IMR-90 (cell line): ENCODE measurements around the gene USP40.

ENCODE experiments used
- MXI1 ChIP-seq: IDR thresholded peaks from 2 replicates; pipeline ENCODE4 v1.6.1; 2012; ENCODE audit warnings: low read depth, mild to moderate bottlenecking, low read length, moderate library complexity, borderline replicate concordance
- TF ChIP-seq, protein P1 (sequence below): conservative IDR thresholded peaks from 2 replicates; pipeline ENCODE4 v1.5.1; 2012; ENCODE audit warnings: mild to moderate bottlenecking, low read depth, low read length, improper control_type of control experiment

- TF ChIP-seq, protein P1, sequence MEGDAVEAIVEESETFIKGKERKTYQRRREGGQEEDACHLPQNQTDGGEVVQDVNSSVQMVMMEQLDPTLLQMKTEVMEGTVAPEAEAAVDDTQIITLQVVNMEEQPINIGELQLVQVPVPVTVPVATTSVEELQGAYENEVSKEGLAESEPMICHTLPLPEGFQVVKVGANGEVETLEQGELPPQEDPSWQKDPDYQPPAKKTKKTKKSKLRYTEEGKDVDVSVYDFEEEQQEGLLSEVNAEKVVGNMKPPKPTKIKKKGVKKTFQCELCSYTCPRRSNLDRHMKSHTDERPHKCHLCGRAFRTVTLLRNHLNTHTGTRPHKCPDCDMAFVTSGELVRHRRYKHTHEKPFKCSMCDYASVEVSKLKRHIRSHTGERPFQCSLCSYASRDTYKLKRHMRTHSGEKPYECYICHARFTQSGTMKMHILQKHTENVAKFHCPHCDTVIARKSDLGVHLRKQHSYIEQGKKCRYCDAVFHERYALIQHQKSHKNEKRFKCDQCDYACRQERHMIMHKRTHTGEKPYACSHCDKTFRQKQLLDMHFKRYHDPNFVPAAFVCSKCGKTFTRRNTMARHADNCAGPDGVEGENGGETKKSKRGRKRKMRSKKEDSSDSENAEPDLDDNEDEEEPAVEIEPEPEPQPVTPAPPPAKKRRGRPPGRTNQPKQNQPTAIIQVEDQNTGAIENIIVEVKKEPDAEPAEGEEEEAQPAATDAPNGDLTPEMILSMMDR: no peak
- no peak for TF ChIP-seq MXI1
These were observed 35.5 kb upstream of the USP40 start for GRCh38 chr2:233602076-233602475.
